ENCODE data around the gene MAP4K5. TPM values are rescaled to one million over a fixed set of nuclear protein-coding genes. Genes with fewer than 3 reads are reported as not detected.

Gene MAP4K5
- total and polyA plus RNA-seq, 12 donors, result 7.1 to 19.8 (median 11.2) TPM

DNA sequence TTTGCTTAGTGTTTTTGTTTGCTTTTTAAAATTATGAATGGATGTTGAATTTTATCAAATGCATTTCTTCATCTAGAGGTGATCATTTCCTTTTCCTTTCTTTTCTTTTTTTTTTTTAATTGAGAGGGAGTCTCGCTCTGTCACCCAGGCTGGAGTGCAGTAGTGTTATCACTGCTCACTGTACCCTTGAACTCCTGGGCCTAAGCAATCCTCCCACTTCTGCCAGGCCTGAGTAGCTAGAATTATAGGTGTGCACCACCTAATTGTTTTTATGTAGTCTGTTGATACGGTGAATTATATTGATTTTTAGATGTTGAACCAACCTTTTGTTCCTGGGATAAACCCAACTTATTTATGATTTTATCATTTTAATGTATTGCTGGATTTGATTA, 134.2 kb downstream of the MAP4K5 start:
- ATAC-seq, result no peak
- Histone ChIP-seq H3K9me3 (no peaks in the 10 kb centered on the region), H3K4me1 (peaks cover 0 to 36% (median 17%) of the 10 kb centered on the region in 9 donors), H3K4me3 (no peak overlapping the region), H3K27ac (peak overlapping the region in 1 of 10 donors; percentile 89), H3K36me3 (no peaks in the 10 kb centered on the region), H3K27me3 (no peaks in the 10 kb centered on the region)
- DNase-seq, result no peak
- WGBS, 2 donors, result 95% methylated on average over 2 of the region's 2 CpGs
- intact Hi-C loops (cut with DNase I), result loop anchor here in 3 of 10 donors (5.0 kb wide), 3 partner anchors 51 to 76 kb away; no protein-coding TSS in a partner anchor
- TF ChIP-seq, protein P1, sequence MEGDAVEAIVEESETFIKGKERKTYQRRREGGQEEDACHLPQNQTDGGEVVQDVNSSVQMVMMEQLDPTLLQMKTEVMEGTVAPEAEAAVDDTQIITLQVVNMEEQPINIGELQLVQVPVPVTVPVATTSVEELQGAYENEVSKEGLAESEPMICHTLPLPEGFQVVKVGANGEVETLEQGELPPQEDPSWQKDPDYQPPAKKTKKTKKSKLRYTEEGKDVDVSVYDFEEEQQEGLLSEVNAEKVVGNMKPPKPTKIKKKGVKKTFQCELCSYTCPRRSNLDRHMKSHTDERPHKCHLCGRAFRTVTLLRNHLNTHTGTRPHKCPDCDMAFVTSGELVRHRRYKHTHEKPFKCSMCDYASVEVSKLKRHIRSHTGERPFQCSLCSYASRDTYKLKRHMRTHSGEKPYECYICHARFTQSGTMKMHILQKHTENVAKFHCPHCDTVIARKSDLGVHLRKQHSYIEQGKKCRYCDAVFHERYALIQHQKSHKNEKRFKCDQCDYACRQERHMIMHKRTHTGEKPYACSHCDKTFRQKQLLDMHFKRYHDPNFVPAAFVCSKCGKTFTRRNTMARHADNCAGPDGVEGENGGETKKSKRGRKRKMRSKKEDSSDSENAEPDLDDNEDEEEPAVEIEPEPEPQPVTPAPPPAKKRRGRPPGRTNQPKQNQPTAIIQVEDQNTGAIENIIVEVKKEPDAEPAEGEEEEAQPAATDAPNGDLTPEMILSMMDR (IDR thresholded peaks at IDR 0.05), result no peak

DNA sequence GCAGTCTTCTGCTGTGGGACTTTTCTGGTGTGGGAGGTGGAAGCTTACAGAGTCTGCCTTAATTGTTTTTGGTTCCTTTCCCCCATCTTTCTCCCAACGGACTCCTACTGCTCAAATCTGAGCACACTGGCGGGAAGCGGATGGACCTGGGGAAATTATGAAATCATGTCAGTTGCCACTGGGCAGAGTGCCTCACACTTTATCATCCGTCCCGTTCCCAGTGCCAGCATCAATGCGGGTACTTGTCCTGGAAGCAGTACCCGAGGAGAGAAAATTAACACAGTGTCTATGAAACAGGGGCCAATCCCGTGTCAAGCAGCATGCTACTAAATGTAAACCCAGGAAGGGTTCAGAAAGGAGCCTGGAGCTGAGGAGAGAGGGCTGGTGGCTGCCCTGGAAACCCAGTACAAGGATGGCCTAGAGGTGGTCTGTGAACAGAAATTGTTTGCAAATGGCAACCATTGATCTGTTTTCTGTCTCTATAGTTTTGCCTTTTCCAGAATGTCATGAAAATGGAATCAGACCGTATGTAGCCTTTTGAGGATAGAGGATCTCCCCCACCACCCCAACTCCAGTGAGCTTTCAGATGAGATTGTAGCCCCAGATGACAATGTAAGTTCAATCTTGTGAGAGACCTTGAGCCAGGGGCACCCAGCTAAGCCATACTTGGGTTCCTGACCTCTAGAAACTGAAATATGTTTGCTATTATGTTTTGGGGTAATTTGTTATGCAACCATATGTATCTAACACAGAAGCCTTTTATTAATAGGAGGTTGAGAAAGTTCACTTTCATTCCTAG, 134.8 kb downstream of the MAP4K5 start:
- peak overlapping the region; percentile 16 to 84 (median 74) for H3K4me3 ChIP-seq
- WGBS, 2 donors, result 15% methylated on average over 9 of the region's 9 CpGs
- no peaks in the 10 kb centered on the region for H3K9me3 ChIP-seq
- H3K4me1 ChIP-seq, result peaks cover 0 to 36% (median 17%) of the 10 kb centered on the region in 9 donors
- intact Hi-C loops (cut with DNase I), result loop anchor here in 3 of 10 donors (5.0 kb wide), 3 partner anchors 50 to 75 kb away; no protein-coding TSS in a partner anchor
- H3K27me3 ChIP-seq, result no peaks in the 10 kb centered on the region
- H3K27ac ChIP-seq, result peak overlapping the region in 9 of 10 donors; percentile 31 to 89 (median 80)
- H3K36me3 ChIP-seq, result no peaks in the 10 kb centered on the region
- peak in 1 of 2 donors; percentile 15 for DNase-seq
- peak in 7 of 8 donors; percentile 15 to 75 (median 47) for ATAC-seq
- TF ChIP-seq, protein P1 (IDR thresholded peaks at IDR 0.05), result no peak

DNA sequence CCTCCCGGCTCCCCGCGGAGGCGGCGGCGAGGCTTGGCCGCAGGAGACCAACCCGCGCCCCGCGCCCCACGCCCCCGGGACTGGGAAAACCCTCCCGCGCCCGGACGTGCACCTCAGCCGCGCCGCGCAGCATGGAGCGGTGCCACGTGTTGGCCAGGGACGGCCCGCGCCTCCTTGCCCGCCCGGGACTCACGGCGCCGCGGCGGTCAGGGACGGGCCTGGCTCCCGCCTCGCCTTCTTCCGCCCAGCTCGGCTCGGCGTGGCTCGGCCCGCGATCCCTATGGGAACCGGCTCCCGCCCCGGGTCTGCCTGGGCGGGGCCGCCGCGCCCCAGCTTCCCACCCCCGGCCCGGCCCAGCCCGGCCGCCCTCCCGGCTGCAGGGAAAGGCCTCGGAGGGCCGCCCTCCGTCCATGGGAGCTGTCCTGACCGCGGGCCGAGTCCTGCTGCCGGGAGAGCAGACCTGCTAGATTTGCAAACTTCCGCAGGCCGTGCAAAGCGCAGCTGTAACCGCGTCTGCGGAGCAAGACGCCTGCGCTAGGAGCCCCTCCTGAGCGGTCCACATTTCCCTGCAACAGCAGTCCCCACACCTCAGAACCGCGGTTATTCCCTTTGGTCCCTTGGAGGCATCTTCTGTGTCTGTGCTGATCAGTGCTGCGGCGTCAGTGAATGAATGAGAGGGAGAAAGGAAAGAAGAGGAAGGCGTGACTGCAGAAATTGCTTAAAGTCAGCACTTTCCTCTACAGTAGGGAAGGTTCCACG, 135.6 kb downstream of the MAP4K5 start, which contains the start of gene CDKL1:
Gene CDKL1, minus strand, starts transcription at position 251 of the 759 bp plus-strand sequence. CDS start 1,013 bp downstream, outside the sequence.
- intact Hi-C loops (cut with DNase I), result loop anchor here in 3 of 10 donors (5.0 kb wide), 3 partner anchors 50 to 75 kb away; no protein-coding TSS in a partner anchor
- ATAC-seq, result peak; percentile 89 to 95 (median 91)
- TF ChIP-seq, protein P1 (IDR thresholded peaks at IDR 0.05), result no peak
- H3K4me3 ChIP-seq, result peak within 1 kb of the TSS; percentile 16 to 84 (median 74)
- DNase-seq, result peak; percentile 44 to 70
- H3K27me3 ChIP-seq, result no peaks in the 10 kb centered on the region
- peaks cover 0 to 36% (median 17%) of the 10 kb centered on the region in 9 donors for H3K4me1 ChIP-seq
- WGBS, 2 donors, result 0% methylated on average over 61 to 77 of the region's 77 CpGs
- H3K36me3 ChIP-seq, result no peaks in the 10 kb centered on the region
- no peaks in the 10 kb centered on the region for H3K9me3 ChIP-seq
- peak within 1 kb of the TSS; percentile 11 to 89 (median 78) for H3K27ac ChIP-seq

DNA sequence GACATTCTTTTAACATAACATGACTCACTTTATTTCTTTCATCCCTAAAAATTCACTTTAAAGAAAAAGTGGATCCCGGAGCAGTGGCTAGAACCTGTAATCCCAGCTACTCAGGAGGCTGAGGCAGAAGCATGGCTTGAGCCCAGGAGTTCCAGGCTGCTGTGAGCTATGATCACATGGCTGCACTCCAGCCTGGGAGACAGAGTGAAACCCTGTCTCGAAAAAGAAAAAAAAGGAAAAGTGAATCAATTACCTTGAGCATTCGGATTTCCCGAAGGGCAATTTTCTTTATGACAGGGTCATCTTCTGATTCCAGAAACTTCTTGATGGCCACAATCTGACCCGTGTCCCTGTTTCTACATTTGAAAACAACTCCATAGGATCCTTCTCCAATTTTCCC, 136.9 kb downstream of the MAP4K5 start:
- Histone ChIP-seq H3K4me3 (peak overlapping the region in 8 of 10 donors; percentile 62 to 84 (median 76)), H3K27me3 (no peaks in the 10 kb centered on the region), H3K36me3 (peaks cover 0 to 5% (median 0%) of the 10 kb centered on the region in 9 donors), H3K9me3 (no peaks in the 10 kb centered on the region), H3K27ac (peak overlapping the region in 3 of 10 donors; percentile 36 to 89 (median 77)), H3K4me1 (peaks cover 0 to 36% (median 17%) of the 10 kb centered on the region in 9 donors)
- TF ChIP-seq, protein P1 (IDR thresholded peaks at IDR 0.05), result no peak
- no peak for ATAC-seq
- 71 to 72% methylated on average over 5 of the region's 5 CpGs for WGBS, 2 donors
- intact Hi-C loops (cut with DNase I), result loop anchor here in 3 of 10 donors (5.0 kb wide), 3 partner anchors 48 to 73 kb away; no protein-coding TSS in a partner anchor
- no peak for DNase-seq

Measured in heart right ventricle (tissue), 16 donors.